ENCODE measurements around the gene CPT2.
A peak's percentile ranks its signal among the peaks of the same experiment; 100 is the strongest.
"Not testable (repeated sequence)": the region's sequence is repeated elsewhere in the genome, so short reads cannot be mapped to it uniquely, and the experiment has no call there.

CPT2 gene

GRCh38 chr1:53189061-53189460 lies 7.6 kb upstream of the CPT2 start:
- no peak for DNase-seq (ENCODE audit: insufficient read length, low spot score)
- TF ChIP-seq PAX5 (IDR thresholded peaks at IDR 0.05; ENCODE audit: insufficient read depth, low read length, severe bottlenecking) (no peak), SPI1 (IDR thresholded peaks at IDR 0.05; ENCODE audit: low read depth, low read length) (no peak), POLR2AphosphoS5 (IDR thresholded peaks at IDR 0.05; ENCODE audit: low read depth, low read length) (no peak), POU2F2 (IDR thresholded peaks at IDR 0.05; ENCODE audit: low read depth, low read length) (no peak), TAF1 (IDR thresholded peaks at IDR 0.05; ENCODE audit: low read depth, low read length) (no peak), POLR2A (IDR thresholded peaks at IDR 0.05; ENCODE audit: low read depth, low read length) (no peak)
- FAIRE-seq, result no peak

- TF ChIP-seq POLR2A (IDR thresholded peaks at IDR 0.05; ENCODE audit: low read depth, low read length) (no peak), POLR2AphosphoS5 (IDR thresholded peaks at IDR 0.05; ENCODE audit: low read depth, low read length) (no peak), PAX5 (IDR thresholded peaks at IDR 0.05; ENCODE audit: insufficient read depth, low read length, severe bottlenecking) (no peak), POU2F2 (IDR thresholded peaks at IDR 0.05; ENCODE audit: low read depth, low read length) (no peak), TAF1 (IDR thresholded peaks at IDR 0.05; ENCODE audit: low read depth, low read length) (no peak), SPI1 (IDR thresholded peaks at IDR 0.05; ENCODE audit: low read depth, low read length) (no peak)
- DNase-seq (ENCODE audit: insufficient read length, low spot score) (no peak), FAIRE-seq (no peak)
Observed at GRCh38 chr1:53190210-53190611, 6.4 kb upstream of the CPT2 start.

DNA sequence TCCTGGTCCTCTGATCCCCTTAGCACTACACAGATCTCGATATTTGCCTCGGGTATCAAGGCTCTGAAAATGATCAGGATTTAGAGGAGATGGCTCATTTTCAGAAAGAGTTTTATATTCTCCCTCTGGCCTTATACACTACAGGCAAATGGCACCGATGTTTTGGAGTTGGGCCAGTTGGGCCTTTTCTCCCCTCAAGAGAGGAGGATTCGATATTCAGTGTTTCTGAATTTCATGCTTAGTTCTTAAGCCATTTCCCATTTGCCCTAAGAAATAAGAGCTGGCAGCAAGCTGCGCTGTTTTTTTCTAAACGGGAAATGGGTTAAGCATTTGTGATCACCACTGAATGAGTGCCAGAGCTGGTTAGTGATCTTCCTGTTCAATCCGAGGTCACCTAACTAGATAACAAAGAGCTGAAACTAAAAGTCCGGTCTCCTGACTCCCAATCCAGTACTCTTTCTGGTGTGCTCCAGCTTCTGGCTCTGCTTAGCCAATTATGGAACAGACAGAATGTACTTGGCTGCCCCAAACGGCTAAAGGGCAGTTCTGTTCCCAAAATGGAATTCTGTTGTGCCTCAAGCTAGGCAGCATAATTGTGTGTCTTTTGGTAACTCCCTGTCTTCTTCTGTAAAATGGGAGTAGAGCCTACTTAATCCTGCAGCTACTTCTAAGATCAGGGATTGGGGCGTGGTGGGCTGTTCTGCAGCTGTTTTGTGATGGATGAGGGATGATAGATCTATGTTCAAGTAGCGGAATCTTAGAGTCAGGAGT lies 1.2 kb upstream of the CPT2 start:
- FAIRE-seq (no peak), DNase-seq (ENCODE audit: insufficient read length, low spot score) (no peak)
- no peak for TF ChIP-seq POU2F2 (IDR thresholded peaks at IDR 0.05; ENCODE audit: low read depth, low read length)
- TF ChIP-seq TAF1 (IDR thresholded peaks at IDR 0.05; ENCODE audit: low read depth, low read length), result no peak
- TF ChIP-seq POLR2AphosphoS5 (IDR thresholded peaks at IDR 0.05; ENCODE audit: low read depth, low read length), result no peak
- TF ChIP-seq SPI1 (IDR thresholded peaks at IDR 0.05; ENCODE audit: low read depth, low read length), result no peak
- no peak for TF ChIP-seq POLR2A (IDR thresholded peaks at IDR 0.05; ENCODE audit: low read depth, low read length)
- no peak for TF ChIP-seq PAX5 (IDR thresholded peaks at IDR 0.05; ENCODE audit: insufficient read depth, low read length, severe bottlenecking)

DNA sequence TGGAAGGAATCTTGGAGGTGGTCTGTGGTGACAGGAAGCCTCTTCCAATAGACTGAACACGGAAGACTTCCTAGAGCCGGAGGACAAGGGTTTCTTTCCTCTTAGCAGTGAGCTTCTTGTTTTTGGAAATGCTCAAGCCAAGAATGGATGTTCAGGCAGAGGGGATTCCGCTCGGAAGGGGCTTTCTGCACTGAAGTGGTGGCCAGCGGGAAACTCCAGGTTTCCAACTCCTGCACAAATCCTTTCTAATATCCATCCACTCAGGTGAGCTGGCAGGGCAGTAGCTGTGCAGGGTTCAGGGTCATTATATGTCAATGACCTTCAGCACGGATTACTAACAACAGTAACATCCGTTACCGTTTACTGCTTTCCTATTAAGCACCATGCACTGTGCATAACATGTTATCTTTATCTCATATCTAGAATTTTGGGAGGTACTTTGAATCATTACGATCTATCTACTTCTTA lies 573 bp upstream of the CPT2 start:
- FAIRE-seq (peak; percentile 23), DNase-seq (ENCODE audit: insufficient read length, low spot score) (no peak)
- TF ChIP-seq TAF1 (IDR thresholded peaks at IDR 0.05; ENCODE audit: low read depth, low read length) (no peak), POLR2A (IDR thresholded peaks at IDR 0.05; ENCODE audit: low read depth, low read length) (no peak), SPI1 (IDR thresholded peaks at IDR 0.05; ENCODE audit: low read depth, low read length) (no peak), PAX5 (IDR thresholded peaks at IDR 0.05; ENCODE audit: insufficient read depth, low read length, severe bottlenecking) (no peak), POLR2AphosphoS5 (IDR thresholded peaks at IDR 0.05; ENCODE audit: low read depth, low read length) (no peak), POU2F2 (IDR thresholded peaks at IDR 0.05; ENCODE audit: low read depth, low read length) (no peak)

GRCh38 chr1:53197291-53198200 lies 922 bp downstream of the CPT2 start:
- TF ChIP-seq POU2F2 (IDR thresholded peaks at IDR 0.05; ENCODE audit: low read depth, low read length) (no peak), POLR2A (IDR thresholded peaks at IDR 0.05; ENCODE audit: low read depth, low read length) (no peak), SPI1 (IDR thresholded peaks at IDR 0.05; ENCODE audit: low read depth, low read length) (no peak), POLR2AphosphoS5 (IDR thresholded peaks at IDR 0.05; ENCODE audit: low read depth, low read length) (no peak), TAF1 (IDR thresholded peaks at IDR 0.05; ENCODE audit: low read depth, low read length) (no peak), PAX5 (IDR thresholded peaks at IDR 0.05; ENCODE audit: insufficient read depth, low read length, severe bottlenecking) (no peak)
- FAIRE-seq, result no peak
- no peak for DNase-seq (ENCODE audit: insufficient read length, low spot score)

DNA sequence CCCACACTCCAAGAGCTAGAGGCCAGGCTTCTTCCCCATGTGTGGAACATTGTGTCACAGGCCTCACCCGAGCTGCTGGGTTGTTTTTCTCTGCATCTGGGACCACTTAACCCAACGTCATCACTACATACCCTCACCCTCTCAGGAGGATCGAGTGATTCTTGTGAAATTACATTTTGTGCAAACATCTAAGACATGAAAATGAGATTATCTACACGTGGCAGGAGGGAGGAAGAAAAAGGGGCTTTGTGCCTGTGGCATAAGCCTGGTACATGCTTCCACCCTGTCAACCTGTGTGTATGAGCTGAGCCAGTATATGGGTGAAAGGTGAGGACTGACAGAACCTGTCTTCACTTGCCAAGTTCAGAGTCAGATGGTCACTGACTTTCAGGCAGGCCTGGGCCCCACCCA lies 1.6 kb downstream of the CPT2 start:
- FAIRE-seq (no peak), DNase-seq (ENCODE audit: insufficient read length, low spot score) (no peak)
- TF ChIP-seq POLR2AphosphoS5 (IDR thresholded peaks at IDR 0.05; ENCODE audit: low read depth, low read length) (no peak), TAF1 (IDR thresholded peaks at IDR 0.05; ENCODE audit: low read depth, low read length) (no peak), SPI1 (IDR thresholded peaks at IDR 0.05; ENCODE audit: low read depth, low read length) (no peak), POLR2A (IDR thresholded peaks at IDR 0.05; ENCODE audit: low read depth, low read length) (no peak), PAX5 (IDR thresholded peaks at IDR 0.05; ENCODE audit: insufficient read depth, low read length, severe bottlenecking) (no peak)

GRCh38 chr1:53203466-53203865 lies 6.8 kb downstream of the CPT2 start:
- DNase-seq (ENCODE audit: insufficient read length, low spot score), result no peak
- no peak for FAIRE-seq
- no peak for TF ChIP-seq POU2F2 (IDR thresholded peaks at IDR 0.05; ENCODE audit: low read depth, low read length)
- no peak for TF ChIP-seq POLR2AphosphoS5 (IDR thresholded peaks at IDR 0.05; ENCODE audit: low read depth, low read length)
- no peak for TF ChIP-seq PAX5 (IDR thresholded peaks at IDR 0.05; ENCODE audit: insufficient read depth, low read length, severe bottlenecking)
- no peak for TF ChIP-seq POLR2A (IDR thresholded peaks at IDR 0.05; ENCODE audit: low read depth, low read length)
- no peak for TF ChIP-seq SPI1 (IDR thresholded peaks at IDR 0.05; ENCODE audit: low read depth, low read length)
- no peak for TF ChIP-seq TAF1 (IDR thresholded peaks at IDR 0.05; ENCODE audit: low read depth, low read length)

GRCh38 chr1:53205496-53205895 lies 8.9 kb downstream of the CPT2 start:
- not testable (repeated sequence) for FAIRE-seq; DNase-seq (ENCODE audit: insufficient read length, low spot score)

- FAIRE-seq; DNase-seq (ENCODE audit: insufficient read length, low spot score): not testable (repeated sequence)
Observed at GRCh38 chr1:53206083-53206685, 9.6 kb downstream of the CPT2 start.

All from GM12891 (cell line).